ENCODE data around the gene CRYAA.
"Not testable (repeated sequence)": the region's sequence is repeated elsewhere in the genome, so short reads cannot be mapped to it uniquely, and the experiment has no call there.

CRYAA gene

DNA sequence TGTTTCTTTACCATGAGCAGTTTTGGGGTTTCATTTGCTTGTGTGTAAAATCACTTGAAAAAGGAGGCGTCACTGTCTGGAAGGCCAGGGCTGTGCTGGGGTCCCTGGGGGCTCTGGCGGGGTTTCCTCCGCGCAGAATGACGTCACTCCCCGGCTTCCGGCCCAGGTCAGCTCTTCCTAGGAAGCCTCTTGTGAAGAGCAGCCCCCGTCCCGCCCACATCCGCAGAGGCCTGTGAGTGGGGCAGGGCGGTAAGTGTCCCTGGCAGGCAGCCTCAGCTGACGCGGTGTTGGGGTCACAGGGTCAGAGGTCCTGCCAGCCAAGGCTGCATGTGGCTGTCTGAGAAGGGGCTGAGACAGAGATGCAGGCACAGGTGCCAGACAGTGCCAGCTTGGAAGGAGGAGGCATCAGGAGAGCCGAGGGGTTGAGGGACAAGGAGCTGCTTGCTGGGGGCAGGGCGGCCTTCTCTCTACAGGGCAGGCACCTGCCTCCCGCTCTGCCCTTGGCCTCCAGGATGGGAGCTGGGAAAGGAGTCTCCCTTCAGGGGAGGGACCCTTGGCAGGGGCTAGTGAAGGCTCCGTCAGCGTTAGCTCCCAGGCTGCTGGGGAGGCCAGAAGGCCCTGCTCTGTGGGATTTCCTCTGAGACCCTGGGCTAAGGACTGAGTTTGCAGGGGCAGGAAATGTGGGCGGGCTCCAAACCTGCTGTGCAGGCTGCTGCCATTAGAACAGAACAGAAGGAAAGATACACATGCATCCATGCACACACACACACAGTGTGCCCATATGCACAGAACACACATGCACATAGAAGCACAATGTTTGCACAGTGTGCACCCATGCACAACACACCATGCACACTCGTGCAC lies 8.5 kb downstream of the CRYAA start:
- not testable (repeated sequence) for DNase-seq

DNA sequence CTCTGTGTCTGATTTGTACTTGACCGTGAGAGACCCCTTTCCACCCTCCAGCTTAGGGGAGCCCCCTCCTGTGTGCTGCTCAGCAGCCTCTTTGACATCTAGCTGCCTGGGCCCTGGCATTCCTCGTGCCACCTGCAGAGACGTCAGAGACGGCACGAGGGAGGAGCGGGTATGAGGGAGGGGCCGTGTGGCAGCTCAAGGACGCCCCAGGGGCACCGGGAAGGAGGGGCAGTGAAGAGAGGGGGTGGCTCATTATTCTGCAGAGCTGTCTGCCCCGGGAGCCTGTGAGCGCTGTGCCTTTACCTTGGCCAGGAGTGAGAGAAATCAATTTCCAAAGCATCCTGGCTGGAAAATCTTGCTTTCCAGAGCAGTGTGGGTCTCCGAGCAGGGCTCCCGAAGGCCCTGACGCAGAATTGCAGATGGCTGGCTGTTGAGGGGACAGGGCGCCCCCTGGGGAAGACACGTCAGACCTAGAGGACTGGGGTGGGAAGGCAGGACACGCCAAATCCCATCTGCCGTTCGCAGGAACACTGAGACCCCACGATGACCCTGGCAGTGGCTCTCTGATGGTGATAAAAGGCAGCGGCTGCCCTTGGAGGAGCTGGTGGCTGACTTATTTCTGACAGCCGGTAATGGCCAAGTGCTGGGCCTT lies 9.5 kb downstream of the CRYAA start:
- DNase-seq = not testable (repeated sequence)

DNA sequence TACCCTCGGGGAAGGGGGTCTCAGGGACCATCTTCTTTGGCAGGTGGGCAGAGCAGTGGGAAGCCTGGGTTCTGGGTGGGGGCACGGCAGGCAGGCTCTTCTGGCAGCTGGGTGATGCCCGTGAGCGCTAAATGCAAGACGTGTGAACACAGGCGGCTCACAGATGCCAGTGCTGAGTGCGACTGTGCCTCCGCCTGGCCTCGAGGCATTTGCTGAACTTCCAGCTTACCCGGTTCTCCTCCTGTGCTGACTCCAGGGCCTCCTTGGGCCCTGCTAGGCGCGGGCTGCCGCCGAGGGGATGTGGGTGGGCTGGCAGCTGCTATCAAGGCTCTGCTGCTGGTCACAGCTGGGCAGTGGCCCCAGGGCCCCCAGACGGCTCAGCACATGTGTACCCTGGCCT lies 12.2 kb downstream of the CRYAA start:
- DNase-seq = not testable (repeated sequence)

DNA sequence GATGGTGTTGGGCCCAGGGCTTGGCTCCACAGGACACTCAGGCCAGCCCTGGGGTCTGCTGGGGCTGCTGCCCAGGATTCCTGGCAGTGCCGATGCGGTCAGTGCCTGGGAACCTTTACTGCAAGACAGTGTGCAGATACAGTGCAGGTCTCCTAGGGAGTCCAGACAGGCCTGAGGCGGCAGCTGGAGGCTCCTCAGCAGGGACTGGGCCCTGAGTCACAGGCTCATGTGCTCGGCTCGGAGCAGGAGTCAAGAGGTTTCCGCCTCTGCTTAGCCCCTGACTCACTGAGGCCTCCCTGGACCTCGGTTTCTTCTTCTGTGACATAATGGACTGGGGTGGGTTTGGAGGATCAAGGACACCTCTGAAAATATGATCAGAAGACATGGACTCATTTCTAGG lies 18.5 kb downstream of the CRYAA start:
- not testable (repeated sequence) for DNase-seq

DNA sequence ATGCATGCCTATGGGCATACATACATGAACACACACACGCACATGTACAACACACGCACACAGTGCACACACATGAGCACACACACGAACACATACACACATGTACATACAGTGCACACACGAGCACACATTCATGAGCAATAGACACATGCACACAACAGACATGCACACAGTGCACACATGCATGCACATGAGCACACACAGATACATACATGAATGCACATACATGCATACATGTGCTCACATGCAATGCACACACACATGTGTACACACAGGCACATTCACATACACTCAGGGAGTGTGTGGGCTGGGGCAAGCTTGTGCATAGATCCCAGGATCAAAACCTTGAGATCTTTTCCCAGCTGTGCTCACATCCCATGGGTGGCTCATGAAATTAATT lies 18.9 kb downstream of the CRYAA start:
- no peak for DNase-seq

DNA sequence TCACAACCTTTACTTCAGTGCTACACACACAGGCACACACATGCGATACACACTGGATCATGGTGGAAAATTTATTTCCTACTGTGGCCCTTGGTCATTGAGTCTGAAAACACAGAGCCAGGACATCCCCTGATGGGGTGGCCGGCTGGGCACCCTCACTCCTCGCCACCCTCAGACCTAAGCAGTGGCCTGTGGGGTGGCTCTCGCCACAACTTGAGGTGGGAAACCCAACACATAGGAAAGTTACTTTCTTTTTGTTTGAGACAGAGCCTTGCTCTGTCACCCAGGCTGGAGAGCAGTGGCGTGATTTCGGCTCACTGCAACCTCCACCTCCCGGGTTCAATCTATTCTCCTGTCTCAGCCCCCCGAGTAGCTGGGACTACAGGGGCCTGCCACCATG lies 19.4 kb downstream of the CRYAA start:
- no peak for DNase-seq

DNA sequence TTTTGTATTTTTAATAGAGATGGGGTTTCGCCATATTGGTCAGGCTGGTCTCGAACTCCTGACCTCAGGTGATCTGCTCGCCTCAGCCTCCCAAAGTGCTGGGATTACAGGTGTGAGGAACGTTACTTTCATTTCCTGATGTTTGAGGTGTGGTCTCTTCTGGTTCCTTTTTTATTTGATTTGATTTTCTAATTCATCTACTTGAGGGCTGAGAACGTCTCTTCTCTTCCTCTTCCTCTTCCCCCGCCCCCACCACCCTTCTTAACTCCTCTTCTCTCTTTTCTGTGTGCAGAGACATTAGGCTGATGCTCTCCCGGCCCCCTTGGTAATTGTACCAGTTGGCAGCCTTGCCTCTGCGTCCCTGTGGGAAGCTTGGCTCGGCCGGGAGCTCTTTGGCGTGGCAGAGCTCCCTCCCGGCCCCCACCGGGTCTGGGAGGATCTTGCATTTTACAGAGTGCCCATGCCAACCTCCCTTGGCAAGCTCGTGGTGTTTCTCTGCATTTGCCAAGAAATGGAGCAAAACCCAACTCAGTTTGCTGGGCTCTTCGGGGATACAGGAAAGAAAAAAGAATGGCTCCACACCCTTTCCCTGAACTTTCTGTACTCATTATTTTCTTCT lies 19.9 kb downstream of the CRYAA start:
- peak; percentile 39 to 58 for DNase-seq

DNA sequence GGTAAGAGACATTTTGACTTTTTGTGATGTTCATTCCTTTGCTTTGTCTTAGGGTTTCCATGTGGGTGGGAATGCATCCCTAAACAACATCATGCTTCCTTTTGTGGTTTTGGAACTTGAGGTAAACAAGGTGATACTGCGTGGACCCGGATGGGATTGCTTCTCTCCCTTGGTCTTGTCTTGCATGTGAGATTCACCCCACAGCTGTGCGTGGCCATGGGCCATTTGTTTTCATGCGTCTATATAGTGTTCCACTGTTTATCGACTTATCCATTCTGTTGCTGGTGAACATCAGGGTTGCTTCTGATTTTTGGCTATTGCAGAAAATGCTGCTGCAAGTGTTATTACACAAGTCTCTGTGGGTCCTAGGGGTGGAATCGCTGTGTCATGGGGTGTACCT lies 21.1 kb downstream of the CRYAA start:
- DNase-seq = no peak

DNA sequence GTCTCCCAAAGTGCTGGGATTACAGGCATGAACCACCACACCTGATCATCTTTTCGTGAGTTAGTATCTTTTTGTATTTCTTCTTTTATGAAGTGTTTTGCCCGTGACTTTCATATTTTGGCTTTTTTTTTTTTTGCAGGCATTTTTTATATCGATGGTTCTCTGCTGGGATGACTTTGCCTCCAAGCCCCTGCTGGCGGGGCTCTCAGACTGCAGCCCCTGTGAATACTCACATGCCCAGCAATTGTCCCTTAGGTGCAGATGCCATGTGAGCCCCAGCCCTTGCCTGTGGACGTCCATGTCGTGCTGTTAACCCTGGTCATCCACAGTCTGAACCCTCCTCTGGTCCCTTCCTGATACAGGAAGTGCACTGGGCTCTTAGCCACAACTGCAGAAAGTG lies 21.7 kb downstream of the CRYAA start:
- DNase-seq = no peak

DNA sequence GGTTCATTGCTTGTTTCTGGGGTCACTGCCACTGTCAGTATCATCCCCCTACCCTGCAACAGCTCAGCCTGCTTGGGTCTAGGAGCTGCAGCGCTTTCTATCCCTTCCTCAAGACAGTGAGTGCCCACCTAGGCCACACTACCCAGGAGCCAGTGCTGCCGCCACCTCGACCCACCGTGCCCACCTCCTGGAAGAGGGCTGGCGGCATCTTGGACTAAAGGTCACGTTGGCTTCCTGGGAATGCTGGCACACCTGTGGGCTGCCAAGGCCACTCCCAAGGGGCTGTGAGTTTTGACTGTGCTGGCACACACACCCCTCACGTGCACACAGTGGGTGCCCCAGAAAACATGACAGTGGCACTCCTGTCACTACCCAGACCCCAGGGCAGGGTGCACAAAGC lies 22.1 kb downstream of the CRYAA start:
- no peak for DNase-seq

DNA sequence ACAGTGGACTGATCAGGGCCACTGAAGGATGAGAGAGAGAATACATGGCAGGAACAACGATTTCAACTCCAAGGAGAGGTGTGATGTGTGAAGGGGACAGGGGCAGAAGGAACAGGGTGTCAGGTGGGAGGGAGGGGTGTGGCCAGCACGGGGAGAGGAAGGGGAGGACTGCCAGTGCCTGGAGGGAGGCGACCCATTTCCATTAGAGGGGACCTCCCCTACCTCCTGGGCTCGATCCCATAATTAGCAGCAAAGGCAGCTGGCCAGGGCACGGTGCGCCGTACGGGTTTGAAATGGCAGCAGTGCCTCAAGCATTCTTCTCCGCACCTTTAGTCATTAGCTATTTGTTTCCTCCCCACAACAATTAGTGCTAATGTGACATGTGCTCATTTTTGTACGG lies 22.7 kb downstream of the CRYAA start:
- no peak for DNase-seq

DNA sequence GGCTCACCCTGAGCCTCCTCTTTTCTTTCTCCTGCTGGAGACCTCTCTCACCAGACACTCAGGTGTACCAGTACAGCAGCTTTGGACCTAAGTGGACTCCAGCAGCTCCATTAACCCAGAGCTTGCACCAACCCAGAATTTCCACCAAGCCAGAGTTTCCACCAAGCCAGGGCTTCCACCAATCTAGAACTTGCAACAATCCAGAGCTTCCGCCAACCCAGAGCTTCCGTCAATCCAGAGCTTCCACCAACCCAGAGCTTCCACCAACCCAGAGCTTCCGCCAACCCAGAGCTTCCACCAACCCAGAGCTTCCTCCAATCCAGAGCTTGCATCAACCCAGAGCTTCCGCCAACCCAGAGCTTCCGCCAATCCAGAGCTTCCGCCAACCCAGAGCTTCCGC lies 23.2 kb downstream of the CRYAA start:
- DNase-seq = no peak

DNA sequence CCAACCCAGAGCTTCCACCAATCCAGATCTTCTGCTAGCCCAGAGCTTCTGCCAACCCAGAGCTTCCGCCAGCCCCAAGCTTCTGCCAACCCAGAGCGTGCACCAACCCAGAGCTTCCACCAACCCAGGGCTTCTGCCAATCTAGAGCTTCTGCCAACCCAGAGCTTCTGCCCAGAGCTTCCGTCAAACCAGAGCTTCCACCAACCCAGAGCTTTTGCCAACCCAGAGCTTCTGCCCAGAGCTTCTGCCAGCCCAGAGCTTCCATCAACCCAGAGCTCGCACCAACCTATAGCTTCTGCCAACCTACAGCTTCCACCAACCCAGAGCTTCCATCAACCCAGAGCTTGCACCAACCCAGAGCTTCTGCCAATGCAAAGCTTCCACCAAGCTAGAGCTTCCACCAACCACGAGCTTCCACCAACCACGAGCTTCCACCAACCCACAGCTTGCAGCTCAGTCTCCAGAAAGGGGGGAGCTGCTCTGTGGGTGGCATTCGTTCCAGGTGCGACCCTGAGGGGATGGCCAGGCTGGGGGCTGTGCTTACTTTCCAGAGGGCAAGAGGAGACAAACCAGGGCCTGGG lies 23.8 kb downstream of the CRYAA start:
- DNase-seq = no peak

DNA sequence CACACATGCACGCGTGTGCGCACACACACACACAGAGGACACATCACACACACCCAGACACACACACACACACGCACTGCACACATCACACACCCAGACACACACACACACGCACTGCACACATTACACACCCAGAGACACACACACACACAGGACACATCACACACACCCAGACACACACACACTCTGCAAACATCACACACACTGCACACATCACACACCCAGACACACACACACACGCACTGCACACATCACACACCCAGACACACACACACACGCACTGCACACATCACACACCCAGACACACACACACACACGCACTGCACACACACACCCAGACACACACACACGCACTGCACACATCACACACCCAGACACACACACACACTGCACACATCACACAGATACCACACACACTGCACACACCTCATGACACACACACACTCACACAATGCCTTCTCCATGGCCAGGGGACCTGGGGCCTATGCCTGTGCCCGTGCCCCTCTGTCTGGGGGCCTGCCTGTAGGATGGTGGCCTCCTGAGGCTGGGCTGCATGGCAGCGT lies 24.4 kb downstream of the CRYAA start:
- no peak for DNase-seq

DNA sequence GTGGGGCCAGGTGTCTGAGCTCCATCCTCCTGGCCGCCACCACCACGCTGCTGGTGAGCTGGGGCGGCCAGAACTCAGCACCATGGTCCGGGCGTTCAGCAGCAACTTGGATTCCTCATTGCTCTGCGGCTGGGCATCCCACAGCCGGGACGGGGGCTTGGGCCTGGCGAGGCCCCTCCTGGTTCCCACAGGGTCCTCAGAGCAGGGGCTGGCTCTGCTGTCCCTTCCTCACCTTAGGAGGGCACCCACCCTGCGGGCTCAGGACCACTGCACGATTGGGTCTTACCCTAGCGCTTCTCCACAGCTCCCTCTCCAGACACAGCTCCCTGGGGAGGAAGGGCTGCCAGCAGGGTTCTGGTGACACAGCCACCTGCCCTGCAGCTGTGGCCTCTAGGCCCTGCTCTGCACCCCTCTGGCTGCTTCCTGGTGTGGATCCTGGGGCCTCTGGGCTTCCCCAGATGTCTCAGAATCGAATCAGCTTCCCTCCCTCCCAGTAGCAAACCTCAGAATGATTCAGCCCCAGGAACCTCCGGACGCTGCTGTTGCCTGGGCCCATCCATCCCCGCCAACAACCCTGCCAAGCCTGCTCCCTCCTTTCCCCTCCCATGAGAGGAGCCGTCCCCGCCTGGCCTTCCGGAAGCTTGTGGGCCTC lies 25.0 kb downstream of the CRYAA start:
- no peak for DNase-seq

DNA sequence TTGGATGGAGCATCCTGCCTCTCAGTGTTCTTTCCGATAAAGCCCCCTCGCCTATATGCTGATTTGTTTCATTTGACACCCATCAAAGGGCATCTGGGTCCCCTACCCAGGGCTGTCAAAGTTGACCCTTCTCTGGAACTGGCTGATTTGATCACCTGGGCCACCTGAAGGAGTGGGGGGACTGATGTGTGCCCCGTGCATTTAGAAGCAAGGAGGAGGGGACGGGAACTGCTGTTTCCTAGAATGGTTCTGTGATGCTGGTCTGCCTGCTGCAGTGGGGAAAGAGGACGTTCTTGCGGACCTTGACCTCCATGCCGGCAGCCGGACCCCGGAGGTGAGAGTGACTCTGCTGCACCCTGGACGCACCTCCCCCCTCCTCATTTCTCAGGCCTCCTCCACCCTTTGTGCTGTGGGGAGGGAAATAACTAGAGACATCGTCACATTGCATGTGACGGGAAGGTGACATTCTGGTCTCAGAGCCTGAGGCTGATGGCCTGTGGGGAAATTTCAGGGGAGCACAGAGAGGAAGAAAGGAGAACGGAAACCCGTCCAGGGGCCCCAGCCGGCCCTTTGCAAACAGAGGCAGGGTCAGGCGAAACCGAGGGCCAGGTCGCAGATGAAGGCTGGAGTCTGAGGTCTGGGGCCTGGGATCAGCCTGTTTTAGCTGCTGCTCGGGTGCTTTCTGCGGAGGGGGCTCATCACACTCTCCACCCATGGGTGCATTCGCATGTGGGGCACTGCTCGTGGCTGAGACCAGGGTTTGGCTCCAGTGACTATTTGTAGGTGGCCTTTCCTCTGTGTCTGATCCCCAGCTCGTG lies 25.7 kb downstream of the CRYAA start:
- no peak for DNase-seq

DNA sequence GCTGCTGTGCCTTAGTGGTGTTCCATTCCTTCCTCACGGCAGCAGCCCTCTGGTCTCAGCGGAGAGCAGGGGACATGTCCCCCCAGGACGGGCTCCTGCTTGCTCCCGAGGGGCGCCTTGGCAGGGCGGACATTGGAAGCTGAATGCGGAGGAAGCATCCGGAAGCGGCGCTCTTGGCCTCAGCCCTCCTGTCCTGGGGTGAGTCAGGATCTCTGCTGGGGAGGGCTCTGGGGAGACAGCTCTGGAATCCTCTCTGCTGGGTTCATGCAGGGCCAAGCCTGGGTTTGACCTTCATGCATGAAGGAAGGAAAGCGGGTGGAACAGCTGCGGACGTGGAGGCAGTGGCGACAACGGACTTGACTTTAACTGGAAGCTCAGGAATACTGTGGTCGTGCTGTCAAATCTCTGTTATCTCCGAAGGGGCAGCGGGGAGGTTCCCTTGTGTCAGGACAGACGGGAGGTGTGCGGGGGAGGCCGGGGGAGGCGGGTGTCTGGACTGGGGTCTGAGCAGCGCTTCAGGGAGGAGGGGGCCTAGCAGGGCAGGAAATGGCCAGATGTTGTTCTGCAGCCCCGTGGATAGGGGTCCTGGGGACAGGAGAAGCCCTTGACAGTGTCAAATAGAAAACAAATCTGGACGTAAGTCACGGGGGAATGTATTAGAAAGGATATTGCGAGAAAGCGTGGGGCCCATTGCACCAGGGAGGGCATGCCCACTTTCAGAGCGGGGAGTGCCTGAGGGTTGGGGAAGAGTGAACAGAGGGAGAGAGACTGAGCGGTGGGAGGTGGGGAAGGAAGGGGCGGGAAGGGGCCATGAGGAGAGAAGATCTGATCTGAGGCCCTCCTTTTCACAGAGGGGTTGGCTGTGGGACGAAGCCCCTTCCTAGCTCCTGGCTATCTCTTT lies 26.6 kb downstream of the CRYAA start:
- DNase-seq = no peak

DNA sequence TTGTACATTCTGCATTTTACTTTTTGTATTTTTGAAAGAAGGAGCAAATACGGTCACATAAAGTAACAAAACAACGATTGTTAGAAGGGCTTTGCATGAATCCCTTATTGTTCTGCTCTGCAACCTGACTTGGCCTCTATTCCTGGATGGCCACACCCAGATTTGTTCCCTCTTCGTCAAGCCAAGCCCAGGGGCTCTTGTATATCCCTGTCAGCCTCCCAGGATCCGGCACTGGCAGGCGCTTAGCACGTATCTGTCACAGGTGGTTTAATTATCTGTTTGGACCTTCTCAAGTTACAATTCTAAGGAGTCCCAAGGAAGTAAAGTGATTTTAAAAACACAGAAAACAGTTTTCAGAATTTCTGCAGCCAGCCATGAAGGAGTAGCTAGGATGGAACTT lies 28.0 kb downstream of the CRYAA start:
- no peak for DNase-seq

DNA sequence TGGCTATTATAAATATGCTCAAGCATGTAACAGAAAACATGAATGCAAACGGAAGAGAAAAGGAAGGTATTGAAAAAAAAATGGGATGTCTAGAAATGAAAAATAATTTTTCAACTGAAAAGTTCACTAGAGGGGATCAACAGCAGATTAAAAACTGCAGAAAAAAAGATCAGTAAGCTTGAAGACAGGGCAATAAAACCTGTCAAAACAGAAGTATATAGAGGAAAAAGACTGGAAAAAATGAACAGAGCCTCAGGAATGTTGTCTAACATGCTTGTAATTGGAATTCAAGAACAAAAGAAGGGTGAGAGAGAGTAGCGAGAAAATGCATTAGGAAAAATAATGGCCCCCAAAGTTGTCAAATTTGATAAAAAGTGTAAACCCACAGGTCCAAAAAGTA lies 29.6 kb downstream of the CRYAA start:
- DNase-seq = no peak

DNA sequence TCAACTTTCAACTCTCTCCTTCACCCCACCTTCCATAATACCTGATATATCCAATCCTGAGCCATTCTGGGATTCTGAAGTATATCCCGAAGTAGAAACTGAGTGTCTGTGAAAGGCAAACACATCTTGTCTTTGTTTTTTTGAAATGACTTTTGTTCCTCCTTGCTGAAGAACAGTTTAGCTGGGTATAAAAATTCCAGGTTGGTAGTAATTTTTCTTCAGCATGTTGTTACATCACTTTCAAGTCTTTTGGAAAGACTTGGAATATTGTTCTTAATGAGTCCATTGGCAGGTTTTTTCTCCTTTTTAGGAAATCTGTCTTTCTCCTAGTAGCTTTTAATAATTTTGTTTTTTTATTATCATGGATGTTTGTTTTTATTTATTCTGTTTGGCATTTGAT lies 32.7 kb downstream of the CRYAA start:
- no peak for DNase-seq

DNA sequence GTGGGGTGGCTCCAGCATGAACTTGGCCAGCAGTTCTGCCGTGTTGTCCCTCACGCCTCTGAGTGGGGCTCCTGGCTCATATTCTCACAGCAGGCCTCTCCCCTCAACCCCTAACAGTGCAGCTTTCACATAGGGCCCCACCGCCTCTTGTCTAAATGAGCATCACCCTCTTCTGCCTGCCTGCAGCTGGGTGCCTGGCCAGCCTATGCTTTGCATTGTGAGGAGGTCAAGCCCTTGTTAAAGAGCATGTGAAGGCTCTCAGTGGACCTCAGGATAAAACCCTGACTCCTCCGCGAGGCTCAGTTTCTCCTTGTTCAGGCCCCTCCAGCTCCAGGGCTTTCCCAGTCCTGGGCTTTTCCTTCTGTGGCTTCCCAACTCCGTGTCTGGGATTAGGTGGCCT lies 34.8 kb downstream of the CRYAA start:
- DNase-seq = no peak

All from hippocampal formation (tissue), 2 donors.